H9 (cell line): Measurements from ENCODE around the gene TMEM154. TPM values are rescaled to one million over a fixed set of nuclear protein-coding genes. Genes with fewer than 3 reads are reported as not detected.

Experiments used
- DNase-seq: peaks from one replicate; pipeline ENCODE4 v3.0.0-alpha.2; 2017
- H2AFZ ChIP-seq: one replicate; pipeline ENCODE4 v1.6.1; 2013; ENCODE audit warnings: mild to moderate bottlenecking, low read length, control low read depth, moderate library complexity
- H2AK5ac ChIP-seq: 2 replicates; pipeline ENCODE4 v1.6.1; 2013; ENCODE audit warnings: low read length, control low read depth, mixed read lengths; ENCODE audit not compliant: insufficient read length
- H2BK120ac ChIP-seq: one replicate; pipeline ENCODE4 v1.6.1; 2013; ENCODE audit warnings: low read depth, mild to moderate bottlenecking, low read length, control low read depth, inconsistent platforms; ENCODE audit not compliant: poor library complexity, severe bottlenecking
- H2BK12ac ChIP-seq: 2 replicates; pipeline ENCODE4 v1.6.1; 2013; ENCODE audit warnings: low read length, control low read depth, mixed read lengths, low read depth; ENCODE audit not compliant: insufficient read length
- H2BK15ac ChIP-seq: 2 replicates; pipeline ENCODE4 v1.6.1; 2013; ENCODE audit warnings: low read depth, low read length, control low read depth
- H2BK20ac ChIP-seq: one replicate; pipeline ENCODE4 v1.6.1; 2013; ENCODE audit warnings: low read depth, mild to moderate bottlenecking, low read length, control low read depth, inconsistent platforms; ENCODE audit not compliant: poor library complexity, severe bottlenecking
- H2BK5ac ChIP-seq: 2 replicates; pipeline ENCODE4 v1.6.1; 2013; ENCODE audit warnings: low read length, control low read depth, mixed read lengths; ENCODE audit not compliant: insufficient read length
- H3K14ac ChIP-seq: 2 replicates; pipeline ENCODE4 v1.6.1; 2013; ENCODE audit warnings: low read length, control low read depth; ENCODE audit not compliant: insufficient read depth
- H3K18ac ChIP-seq: 2 replicates; pipeline ENCODE4 v1.6.1; 2013; ENCODE audit warnings: low read depth, mild to moderate bottlenecking, mixed read lengths, low read length, control low read depth; ENCODE audit not compliant: insufficient read length
- H3K23ac ChIP-seq: 2 replicates; pipeline ENCODE4 v1.6.1; 2013; ENCODE audit warnings: low read length, control low read depth, mixed read lengths, low read depth; ENCODE audit not compliant: insufficient read length
- H3K23me2 ChIP-seq: 2 replicates; pipeline ENCODE4 v1.6.1; 2013; ENCODE audit warnings: low read depth, mild to moderate bottlenecking, mixed read lengths, low read length, control low read depth; ENCODE audit not compliant: insufficient read length, poor library complexity, severe bottlenecking
- H3K27ac ChIP-seq: 2 replicates; pipeline ENCODE4 v1.5.1; 2013; ENCODE audit warnings: low read length, control low read depth, mixed read lengths, low read depth; ENCODE audit not compliant: insufficient read length
- H3K27me3 ChIP-seq: 2 replicates; pipeline ENCODE4 v1.6.1; 2013; ENCODE audit warnings: low read length, control low read depth, inconsistent platforms; ENCODE audit not compliant: insufficient read depth
- H3K4ac ChIP-seq: 2 replicates; pipeline ENCODE4 v1.6.1; 2013; ENCODE audit warnings: low read depth, mild to moderate bottlenecking, control low read depth, inconsistent platforms, low read length, moderate library complexity
- H3K4me1 ChIP-seq: 2 replicates; pipeline ENCODE4 v1.6.1; 2013; ENCODE audit warnings: low read length, control low read depth, inconsistent platforms; ENCODE audit not compliant: insufficient read depth
- H3K4me2 ChIP-seq: 2 replicates; pipeline ENCODE4 v1.6.1; 2013; ENCODE audit warnings: low read length, control low read depth, mixed read lengths; ENCODE audit not compliant: insufficient read length, insufficient read depth
- H3K56ac ChIP-seq: 2 replicates; pipeline ENCODE4 v1.6.1; 2013; ENCODE audit warnings: low read depth, mild to moderate bottlenecking, mixed read lengths, low read length, control low read depth; ENCODE audit not compliant: insufficient read length
- H3K79me1 ChIP-seq: 2 replicates; pipeline ENCODE4 v1.6.1; 2013; ENCODE audit warnings: low read depth, mild to moderate bottlenecking, moderate library complexity, low read length, control low read depth, inconsistent platforms; ENCODE audit not compliant: insufficient read depth, poor library complexity, severe bottlenecking
- H3K79me2 ChIP-seq: 2 replicates; pipeline ENCODE4 v1.6.1; 2013; ENCODE audit warnings: low read length, control low read depth, inconsistent platforms; ENCODE audit not compliant: insufficient read depth
- H3K9ac ChIP-seq: 2 replicates; pipeline ENCODE4 v1.6.1; 2013; ENCODE audit warnings: low read length, control low read depth, mixed read lengths; ENCODE audit not compliant: insufficient read length; ENCODE audit errors: extremely low read depth
- H3K9me3 ChIP-seq: one replicate; pipeline ENCODE4 v1.6.1; 2013; ENCODE audit warnings: low read depth, low read length, inconsistent platforms; ENCODE audit not compliant: control insufficient read depth
- H3T11ph ChIP-seq: one replicate; pipeline ENCODE4 v1.6.1; 2013; ENCODE audit warnings: mild to moderate bottlenecking, low read length, control low read depth, inconsistent platforms
- H4K20me1 ChIP-seq: one replicate; pipeline ENCODE4 v1.6.1; 2013; ENCODE audit not compliant: control insufficient read depth, insufficient read length, insufficient read depth
- H4K5ac ChIP-seq: 2 replicates; pipeline ENCODE4 v1.6.1; 2013; ENCODE audit warnings: low read depth, mild to moderate bottlenecking, mixed read lengths, low read length, control low read depth; ENCODE audit not compliant: insufficient read length
- H4K8ac ChIP-seq: replicated peaks from 2 replicates; pipeline ENCODE4 v1.6.1; 2013; ENCODE audit warnings: low read length, control low read depth, mixed read lengths, low read depth; ENCODE audit not compliant: insufficient read length
- H4K91ac ChIP-seq: 2 replicates; pipeline ENCODE4 v1.6.1; 2013; ENCODE audit warnings: low read depth, mild to moderate bottlenecking, moderate library complexity, mixed read lengths, low read length, control low read depth; ENCODE audit not compliant: insufficient read length
- H3K27ac Mint-ChIP-seq, 3 experiments: 2 replicates in 2 of 3; 3 replicates in 1 of 3; pipeline ENCODE4 v1.8.0; 2020 to 2021; ENCODE audit warnings: mixed read lengths in 3 of 3, mild to moderate bottlenecking in 1 of 3, moderate library complexity in 1 of 3
- H3K27me3 Mint-ChIP-seq: 2 replicates; pipeline ENCODE4 v1.8.0; 2021; ENCODE audit warnings: low read depth, mild to moderate bottlenecking, moderate library complexity, mixed read lengths
- H3K36me3 Mint-ChIP-seq, 3 experiments: 2 replicates in 2 of 3; 3 replicates in 1 of 3; pipeline ENCODE4 v1.8.0; 2020 to 2021; ENCODE audit warnings: low read depth in 3 of 3, mixed read lengths in 3 of 3; ENCODE audit not compliant: insufficient read depth in 1 of 3
- H3K4me1 Mint-ChIP-seq, 2 experiments: 2 replicates each; pipeline ENCODE4 v1.8.0; 2020; ENCODE audit warnings: mixed read lengths in 2 of 2
- H3K4me3 Mint-ChIP-seq, 2 experiments: 2 replicates in 1 of 2; 3 replicates in 1 of 2; pipeline ENCODE4 v1.8.0; 2020 to 2021; ENCODE audit warnings: mild to moderate bottlenecking in 2 of 2, mixed read lengths in 2 of 2, moderate library complexity in 1 of 2
- H3K9me3 Mint-ChIP-seq, 2 experiments: 2 replicates in 1 of 2; 3 replicates in 1 of 2; pipeline ENCODE4 v1.8.0; 2020; ENCODE audit warnings: mild to moderate bottlenecking in 2 of 2, mixed read lengths in 2 of 2, moderate library complexity in 1 of 2
- CTCF ChIP-seq: fragments of 200-600 bp; sonication (generic); conservative IDR thresholded peaks from 3 replicates; pipeline ENCODE4 v1.8.0; 2021; ENCODE audit warnings: antibody characterized with exemption, mild to moderate bottlenecking
- WGBS: extraction: QIAGEN DNeasy Blood & Tissue Kit; methylation state at CpG from one replicate; pipeline ENCODE4 v1.1.7; 2013; ENCODE audit warnings: missing lambda C conversion rate, low lambda C conversion rate, mixed read lengths; ENCODE audit not compliant: insufficient read length; ENCODE audit errors: extremely low coverage; 5-methylcytosine and 5-hydroxymethylcytosine counted together
- total RNA-seq: library from RNA; stranded (reverse); gene quantifications from 2 replicates; pipeline ENCODE4 v1.2.1, GENCODE V29; 2021

Gene TMEM154
- total RNA-seq, 1 experiment from 2014 or later: 1.7 TPM

GRCh38 chr4:152640058-152640921 is 39.5 kb downstream of the TMEM154 start:
- Histone ChIP-seq H3T11ph (no peak overlapping the region), H3K79me2 (no peaks in the 10 kb centered on the region), H3K23me2 (no peaks in the 10 kb centered on the region), H4K8ac (no peak overlapping the region), H2BK15ac (no peak overlapping the region), H3K4me1 (peaks cover 3% of the 10 kb centered on the region; the same call in 1 of the 2 replicates), H2BK5ac (no peak overlapping the region), H3K79me1 (no peaks in the 10 kb centered on the region), H4K20me1 (no peaks in the 10 kb centered on the region), H2BK12ac (no peak overlapping the region), H2BK120ac (no peak overlapping the region), H2BK20ac (no peak overlapping the region), H2AFZ (no peak overlapping the region), H3K4ac (no peak overlapping the region), H4K5ac (no peak overlapping the region), H3K4me2 (no peak overlapping the region), H3K27ac (no peak overlapping the region), H3K27me3 (no peaks in the 10 kb centered on the region), H4K91ac (no peak overlapping the region), H3K14ac (no peak overlapping the region), H2AK5ac (no peak overlapping the region), H3K9ac (no peak overlapping the region), H3K23ac (no peak overlapping the region), H3K18ac (no peak overlapping the region), H3K9me3 (no peaks in the 10 kb centered on the region), H3K56ac (no peak overlapping the region)
- DNase-seq: no peak
- WGBS: no CpG with 5 or more reads among the region's 8 CpGs
- H3K9me3 Mint-ChIP-seq: no peaks in the 10 kb centered on the region
- no peaks in the 10 kb centered on the region for H3K27me3 Mint-ChIP-seq
- peak; percentile 79 for TF ChIP-seq CTCF
- peak overlapping the region in 1 of 3 experiments; percentile 41; a peak in 2 of 7 replicates for H3K27ac Mint-ChIP-seq
- no peaks in the 10 kb centered on the region for H3K36me3 Mint-ChIP-seq
- peaks cover 22 to 30% of the 10 kb centered on the region in 2 experiments for H3K4me1 Mint-ChIP-seq
- no peak overlapping the region for H3K4me3 Mint-ChIP-seq
